H7 (cell line): Measurements from ENCODE around the gene B9D2. TPM values are rescaled to one million over a fixed set of nuclear protein-coding genes. Genes with fewer than 3 reads are reported as not detected.
A peak's percentile ranks its signal among the peaks of the same experiment; 100 is the strongest.
"Not testable (repeated sequence)": the region's sequence is repeated elsewhere in the genome, so short reads cannot be mapped to it uniquely, and the experiment has no call there.

Source experiments
- DNase-seq: peaks from one replicate; pipeline ENCODE4 v3.0.0; 2012
- H3K27me3 ChIP-seq: 2 replicates; pipeline ENCODE4 v1.6.0; 2011; ENCODE audit warnings: mild to moderate bottlenecking, low read length; ENCODE audit not compliant: control insufficient read depth, insufficient read depth
- H3K36me3 ChIP-seq: replicated peaks from 2 replicates; pipeline ENCODE4 v1.5.1; 2011; ENCODE audit warnings: low read length; ENCODE audit not compliant: control insufficient read depth, insufficient read depth
- H3K4me3 ChIP-seq: 2 replicates; pipeline ENCODE4 v1.5.1; 2011; ENCODE audit warnings: low read depth, mild to moderate bottlenecking, control low read depth, low read length, moderate library complexity; ENCODE audit not compliant: insufficient read depth
- total RNA-seq: library from RNA; depleted of rRNA; stranded (reverse); fragments of >200 nt; shearing (Covaris generic); gene quantifications from 2 replicates; pipeline ENCODE4 v1.2.3, GENCODE V29; 2014

The B9D2 gene
- total RNA-seq, 1 experiment from 2014 or later, result 2.9 TPM

DNA sequence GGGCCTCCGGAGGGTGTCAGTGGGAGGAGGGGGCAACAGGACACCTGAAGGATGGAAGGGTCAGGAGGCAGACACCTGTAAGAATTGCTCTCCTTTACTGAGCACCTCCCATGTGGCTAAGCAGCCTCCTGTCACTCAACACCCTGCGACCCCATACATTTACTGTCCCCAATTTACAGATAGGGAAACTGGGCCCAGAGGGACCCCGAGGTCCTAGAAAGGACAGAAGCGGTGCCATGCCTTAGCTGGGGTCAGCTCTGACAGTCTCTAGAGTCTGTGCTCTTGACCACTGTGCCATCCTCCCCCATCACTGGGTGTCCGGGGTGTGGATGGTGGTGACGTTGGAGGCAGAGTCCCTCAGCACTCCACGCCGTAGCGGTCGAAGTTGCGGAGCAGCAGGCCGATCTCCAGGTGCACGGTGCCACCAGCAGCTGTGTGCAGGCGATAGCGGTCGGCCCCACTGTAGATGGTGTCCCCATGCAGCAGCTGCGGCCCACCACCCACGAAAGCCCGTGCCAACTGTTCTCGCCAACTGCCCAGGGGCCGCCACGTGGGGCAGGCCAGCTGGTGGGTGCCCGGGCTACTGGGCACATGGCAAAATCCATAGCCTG, 9.5 kb downstream of the B9D2 start:
- H3K4me3 ChIP-seq, result peak overlapping the region; percentile 79; the same call in 1 of the 2 replicates
- DNase-seq, result peak; percentile 46

DNA sequence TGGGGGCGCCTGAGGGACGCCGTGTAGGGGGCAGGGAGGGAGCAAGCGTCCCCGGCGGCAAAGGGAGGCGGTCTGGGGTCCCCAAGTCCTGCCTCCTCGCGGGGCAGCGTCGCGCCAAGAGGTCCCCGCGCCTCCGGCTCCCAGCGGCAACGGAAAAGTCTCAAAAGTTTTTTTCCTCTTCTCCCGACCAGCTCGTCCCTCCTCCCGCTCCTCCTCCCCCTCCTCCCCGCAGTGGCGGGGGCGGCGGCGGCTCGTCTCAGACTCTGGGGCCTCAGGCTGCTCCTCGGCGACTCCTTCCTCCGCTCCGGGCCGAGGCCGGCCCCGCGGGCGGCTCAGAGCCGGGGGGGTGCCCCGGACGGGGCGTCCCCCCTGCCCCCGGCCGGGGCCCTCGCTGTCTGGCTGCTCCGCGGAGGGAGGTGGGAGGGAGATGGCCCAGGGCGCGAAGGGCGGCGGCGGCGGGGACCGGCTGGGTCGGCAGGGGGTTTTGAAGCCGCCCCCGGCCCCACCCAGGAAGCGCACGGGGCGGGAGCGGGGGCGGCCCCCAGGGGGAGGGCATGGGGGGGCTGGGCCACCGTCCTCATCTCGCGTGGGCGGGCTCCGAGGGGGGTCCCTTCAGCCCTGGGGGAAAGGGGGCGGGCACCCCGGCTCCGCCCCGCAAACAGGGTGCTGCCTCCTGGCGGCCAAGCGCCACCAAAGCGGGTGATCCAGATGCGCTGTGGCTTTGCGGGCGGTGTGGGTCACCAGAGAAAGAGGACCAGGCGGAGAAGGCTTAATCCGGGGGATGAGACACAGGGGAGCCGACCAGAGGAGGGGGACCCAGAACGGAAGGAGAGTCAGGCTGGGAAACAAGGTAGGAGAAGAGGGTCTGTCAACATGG, 10.2 kb downstream of the B9D2 start, which contains the start of gene TGFB1:
Gene TGFB1, minus strand, starts transcription at position 457 of the 877 bp plus-strand sequence. CDS start 878 bp downstream, outside the sequence.
- DNase-seq, result peak; percentile 96
- Histone ChIP-seq H3K27me3 (peaks cover 31% of the 10 kb centered on the region), H3K36me3 (no peaks in the 10 kb centered on the region), H3K4me3 (peak within 1 kb of the TSS; percentile 79)

More for the DNA sequence above, 9.5 kb downstream of the B9D2 start:
- H3K27me3 ChIP-seq, result peaks cover 31% of the 10 kb centered on the region
- H3K36me3 ChIP-seq, result no peaks in the 10 kb centered on the region

DNA sequence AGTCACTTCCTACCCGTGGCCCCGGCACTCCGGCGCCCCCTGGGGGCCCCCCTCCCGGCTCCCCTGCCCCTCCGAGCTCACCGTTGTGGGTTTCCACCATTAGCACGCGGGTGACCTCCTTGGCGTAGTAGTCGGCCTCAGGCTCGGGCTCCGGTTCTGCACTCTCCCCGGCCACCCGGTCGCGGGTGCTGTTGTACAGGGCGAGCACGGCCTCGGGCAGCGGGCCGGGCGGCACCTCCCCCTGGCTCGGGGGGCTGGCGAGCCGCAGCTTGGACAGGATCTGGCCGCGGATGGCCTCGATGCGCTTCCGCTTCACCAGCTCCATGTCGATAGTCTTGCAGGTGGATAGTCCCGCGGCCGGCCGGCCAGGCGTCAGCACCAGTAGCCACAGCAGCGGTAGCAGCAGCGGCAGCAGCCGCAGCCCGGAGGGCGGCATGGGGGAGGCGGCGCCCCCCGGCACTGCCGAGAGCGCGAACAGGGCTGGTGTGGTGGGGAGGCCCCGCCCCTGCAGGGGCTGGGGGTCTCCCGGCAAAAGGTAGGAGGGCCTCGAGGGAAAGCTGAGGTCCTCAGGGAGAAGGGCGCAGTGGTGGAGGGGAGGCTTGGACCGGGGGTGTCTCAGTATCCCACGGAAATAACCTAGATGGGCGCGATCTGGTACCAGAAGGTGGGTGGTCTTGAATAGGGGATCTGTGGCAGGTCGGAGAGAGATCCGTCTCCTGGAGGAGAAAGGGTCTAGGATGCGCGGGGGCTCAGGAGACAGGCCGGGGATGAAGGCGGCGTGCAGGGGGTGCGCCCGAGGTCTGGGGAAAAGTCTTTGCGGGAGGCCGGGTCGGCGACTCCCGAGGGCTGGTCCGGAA, 11.1 kb downstream of the B9D2 start:
- Histone ChIP-seq H3K27me3 (peaks cover 31% of the 10 kb centered on the region), H3K4me3 (peak overlapping the region; percentile 79), H3K36me3 (no peaks in the 10 kb centered on the region)
- peak; percentile 94 for DNase-seq

DNA sequence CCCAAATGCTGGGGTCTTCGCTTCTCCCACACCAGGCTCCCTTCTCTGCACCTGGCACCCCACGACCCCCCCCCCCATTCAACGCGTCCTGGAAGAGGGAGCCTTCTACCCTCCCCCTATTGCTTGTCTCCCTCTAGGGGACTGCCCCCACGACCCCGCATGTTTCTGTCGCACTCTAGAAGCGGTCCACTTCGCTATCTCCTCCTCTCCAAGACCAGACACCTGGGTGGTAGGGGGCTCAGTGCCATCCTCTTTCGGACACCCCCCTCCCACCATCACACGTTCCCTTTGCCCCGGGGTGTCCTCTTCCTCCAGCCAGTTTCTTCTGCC, 11.7 kb downstream of the B9D2 start:
- H3K36me3 ChIP-seq, result no peaks in the 10 kb centered on the region
- peaks cover 31% of the 10 kb centered on the region for H3K27me3 ChIP-seq
- DNase-seq, result no peak
- H3K4me3 ChIP-seq, result peak overlapping the region; percentile 79

DNA sequence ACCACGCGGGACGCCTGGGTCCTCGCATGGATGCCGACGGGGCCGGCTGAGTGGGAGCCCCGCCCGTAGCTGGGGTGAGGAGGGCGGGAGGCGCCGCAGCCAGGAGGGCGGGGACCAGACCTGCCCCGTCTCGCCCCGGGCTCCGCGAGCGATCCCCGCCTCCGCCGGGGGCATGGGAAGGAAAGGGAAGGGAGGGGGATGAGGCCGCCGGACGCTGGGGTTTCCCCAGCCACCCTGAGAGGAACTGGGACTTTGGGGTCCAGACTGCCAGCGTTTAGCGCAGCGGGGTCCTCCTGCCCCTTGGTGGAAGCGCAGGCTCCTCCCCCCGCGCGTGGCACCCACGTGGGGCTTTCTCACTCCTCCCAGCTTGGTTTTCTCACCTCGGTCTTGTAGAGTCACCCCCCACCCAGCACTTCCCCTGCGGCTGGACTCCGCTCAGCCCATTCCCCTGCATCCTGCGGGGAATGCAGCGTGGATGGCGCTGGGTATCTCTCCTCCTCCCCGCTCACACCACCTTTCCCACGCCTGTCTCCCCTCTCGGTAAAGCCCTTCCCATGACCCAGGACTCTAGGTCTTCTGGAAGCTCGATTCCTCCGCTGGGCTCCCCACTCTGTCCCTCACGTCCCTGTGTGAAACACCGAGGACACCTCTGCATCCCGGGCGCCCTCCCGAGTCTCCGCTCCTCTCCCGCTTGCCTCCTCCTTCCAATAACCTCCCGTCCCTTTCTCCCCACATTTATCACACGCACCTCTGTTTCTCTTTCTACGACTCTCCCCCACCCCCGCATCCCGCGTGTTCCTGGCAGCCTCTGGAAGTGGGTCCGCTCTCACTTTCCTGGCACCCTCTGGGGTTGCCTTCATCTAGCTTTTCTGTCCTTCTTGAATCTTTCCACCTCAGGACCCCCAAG, 12.4 kb downstream of the B9D2 start:
- H3K27me3 ChIP-seq, result peaks cover 31% of the 10 kb centered on the region
- peak overlapping the region; percentile 79 for H3K4me3 ChIP-seq
- peak; percentile 92 for DNase-seq
- no peaks in the 10 kb centered on the region for H3K36me3 ChIP-seq

DNA sequence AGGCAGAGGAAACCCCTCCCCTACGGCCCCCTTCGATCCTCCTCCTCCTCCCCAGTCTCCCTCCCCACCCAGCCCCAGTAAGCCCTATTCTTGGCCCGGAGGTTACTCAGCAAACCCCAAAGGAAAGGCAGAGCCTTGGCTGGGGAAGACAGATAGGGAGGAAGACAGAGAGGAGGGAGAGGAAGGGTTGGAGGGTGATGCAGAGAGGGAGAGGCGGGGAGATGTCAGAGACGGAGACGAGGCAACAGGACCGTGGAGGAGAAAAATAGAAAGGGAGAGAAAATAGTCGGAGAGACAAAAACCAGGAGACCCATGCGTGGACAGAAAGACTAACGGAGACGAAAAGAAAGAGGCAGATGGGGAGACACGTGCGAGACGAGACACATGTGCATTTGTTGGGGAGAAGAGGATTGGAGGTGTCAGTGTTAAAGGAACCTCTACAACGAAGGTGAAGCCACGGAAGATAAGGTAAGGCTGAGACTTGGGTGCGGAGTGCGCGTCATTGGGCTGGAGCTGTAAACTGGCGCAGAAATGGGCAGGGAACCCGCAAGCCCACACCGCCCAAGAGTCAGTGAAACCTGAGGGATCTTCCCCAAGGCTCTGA, 13.1 kb downstream of the B9D2 start:
- H3K4me3 ChIP-seq, result peak overlapping the region; percentile 79
- H3K27me3 ChIP-seq, result peaks cover 31% of the 10 kb centered on the region
- DNase-seq, result peak; percentile 64
- H3K36me3 ChIP-seq, result no peaks in the 10 kb centered on the region

DNA sequence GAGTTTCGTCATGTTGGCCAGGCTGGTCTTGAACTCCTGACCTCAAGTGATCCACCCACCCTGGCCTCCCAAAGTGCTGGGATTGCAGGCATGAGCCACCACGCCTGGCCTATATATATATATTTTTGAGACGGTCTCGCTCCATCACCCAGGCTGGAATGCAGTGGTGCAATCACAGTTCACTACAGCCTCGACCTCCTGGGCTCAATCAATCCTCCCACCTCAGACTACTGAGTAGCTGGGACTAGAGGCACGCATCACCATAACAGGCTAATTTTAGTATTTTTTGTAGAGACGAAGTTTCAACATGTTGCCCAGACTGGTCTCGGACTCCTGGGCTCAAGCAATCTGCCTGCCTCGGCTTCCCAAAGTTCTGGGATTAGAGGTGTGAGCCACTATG, 17.0 kb downstream of the B9D2 start:
- not testable (repeated sequence) for H3K36me3 ChIP-seq, DNase-seq, H3K4me3 ChIP-seq
- H3K27me3 ChIP-seq, result peaks cover 15% of the 10 kb centered on the region

DNA sequence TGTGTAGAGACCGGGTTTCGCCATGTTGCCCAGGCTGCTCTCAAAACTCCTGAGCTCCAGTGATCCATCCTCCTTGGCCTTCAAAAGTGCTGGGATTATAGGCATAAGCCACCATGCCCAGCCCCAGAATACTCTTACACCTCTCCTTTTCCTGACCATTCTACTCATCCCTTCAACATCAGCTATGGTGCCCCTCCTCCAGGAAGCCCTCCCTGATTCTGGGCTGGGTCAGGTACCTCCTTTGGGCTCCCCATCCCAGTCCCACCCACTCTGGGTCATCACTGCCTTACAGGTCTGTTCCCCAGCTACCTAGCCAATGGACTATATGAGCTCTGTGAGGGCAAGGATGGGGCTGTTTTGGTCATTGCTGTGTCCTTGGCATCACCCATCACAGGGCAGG, 19.8 kb downstream of the B9D2 start:
- Histone ChIP-seq H3K36me3 (no peaks in the 10 kb centered on the region; the same call in 1 of the 2 replicates), H3K4me3 (no peak overlapping the region), H3K27me3 (no peaks in the 10 kb centered on the region)
- DNase-seq, result no peak

DNA sequence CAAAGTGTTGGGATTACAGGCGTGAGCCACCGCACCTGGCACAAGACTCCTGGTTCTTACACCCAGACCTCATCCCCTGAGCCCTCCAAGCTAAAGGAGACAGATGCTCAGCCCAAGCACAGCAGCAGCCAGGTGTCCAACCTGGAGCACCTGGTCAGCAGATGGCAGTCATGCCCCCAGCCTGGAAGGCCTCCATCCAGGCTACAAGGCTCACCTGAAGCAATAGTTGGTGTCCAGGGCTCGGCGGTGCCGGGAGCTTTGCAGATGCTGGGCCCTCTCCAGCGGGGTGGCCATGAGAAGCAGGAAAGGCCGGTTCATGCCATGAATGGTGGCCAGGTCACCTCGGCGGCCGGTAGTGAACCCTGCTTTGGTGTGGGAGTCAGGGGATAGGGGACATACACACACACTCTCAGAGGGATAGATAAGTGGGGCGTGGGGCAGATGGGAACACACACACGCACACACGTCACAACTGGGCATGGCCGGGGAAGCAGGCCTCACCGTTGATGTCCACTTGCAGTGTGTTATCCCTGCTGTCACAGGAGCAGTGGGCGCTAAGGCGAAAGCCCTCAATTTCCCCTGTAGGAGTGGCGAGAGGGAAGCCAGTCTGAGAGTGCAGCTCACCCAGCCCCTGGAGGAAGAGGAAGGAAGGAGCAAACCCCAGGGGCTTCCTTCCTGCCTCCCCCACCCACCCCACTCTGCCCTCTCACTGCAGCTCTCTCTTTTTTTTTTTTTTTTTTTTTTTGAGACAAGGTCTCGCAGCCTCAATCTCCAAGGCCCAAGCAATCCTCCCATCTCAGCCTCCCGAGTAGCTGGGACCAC, 22.1 kb downstream of the B9D2 start:
- Histone ChIP-seq H3K36me3 (no peaks in the 10 kb centered on the region; the same call in 1 of the 2 replicates), H3K27me3 (no peaks in the 10 kb centered on the region), H3K4me3 (no peak overlapping the region)
- peak; percentile 69 for DNase-seq

DNA sequence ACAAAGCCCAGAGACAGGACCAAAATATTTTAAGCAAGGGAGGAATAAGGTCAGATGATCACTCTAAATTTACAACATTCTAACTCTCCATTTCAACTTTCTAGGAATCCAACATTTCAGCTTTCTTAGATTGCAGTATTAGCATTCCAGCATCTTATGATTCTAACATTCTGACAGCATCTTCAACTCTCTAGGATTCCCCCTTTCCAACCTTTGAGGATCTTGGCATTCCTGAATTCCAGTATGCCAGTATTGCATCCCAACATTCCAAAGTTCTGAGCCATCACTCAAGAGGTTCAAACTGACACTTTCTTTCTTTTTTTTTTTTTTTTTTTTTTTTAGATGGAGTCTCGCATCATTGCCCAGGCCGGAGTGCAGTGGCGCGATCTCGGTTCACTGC, 24.0 kb downstream of the B9D2 start:
- Histone ChIP-seq H3K4me3 (no peak overlapping the region), H3K36me3 (no peaks in the 10 kb centered on the region; the same call in 1 of the 2 replicates), H3K27me3 (no peaks in the 10 kb centered on the region)
- no peak for DNase-seq

DNA sequence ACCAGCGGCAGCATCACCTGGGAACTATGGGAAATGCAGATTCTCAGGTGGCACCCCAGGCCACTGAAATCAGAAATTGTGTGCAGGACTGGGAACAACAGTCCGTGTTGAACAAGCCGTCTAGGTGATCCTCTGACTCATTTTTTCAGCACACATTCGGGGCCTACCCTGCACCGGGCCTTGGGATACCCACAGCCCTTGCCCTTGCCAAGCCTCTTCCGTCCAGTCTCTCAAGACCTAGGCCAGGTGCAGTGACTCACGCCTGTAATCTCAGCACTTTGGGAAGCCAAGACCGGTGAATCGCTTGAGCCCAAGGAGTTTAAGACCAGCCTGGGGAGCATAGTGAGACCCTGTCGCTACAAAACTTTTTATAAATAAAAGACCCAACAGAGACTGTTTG, 28.5 kb downstream of the B9D2 start:
- DNase-seq, result no peak
- Histone ChIP-seq H3K4me3 (no peak overlapping the region), H3K27me3 (no peaks in the 10 kb centered on the region), H3K36me3 (no peaks in the 10 kb centered on the region)

DNA sequence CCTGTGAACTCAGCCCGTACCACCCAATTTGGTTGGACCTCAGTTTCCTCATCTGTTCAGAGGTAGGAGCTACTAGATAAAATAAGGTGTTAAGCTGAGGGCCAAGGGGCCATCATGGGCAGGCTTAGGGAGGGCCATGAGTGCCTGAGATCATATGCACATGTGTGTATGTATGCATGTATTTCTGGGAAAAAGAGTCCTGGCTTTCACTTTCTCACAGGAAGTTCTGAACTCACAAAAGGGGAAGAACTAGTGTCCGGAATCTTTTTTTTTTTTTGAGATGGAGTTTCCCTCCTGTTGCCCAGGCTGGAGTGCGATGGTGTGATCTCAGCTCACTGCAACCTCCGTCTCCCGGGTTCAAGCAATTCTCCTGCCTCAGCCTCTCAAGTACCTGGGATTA, 29.2 kb downstream of the B9D2 start:
- Histone ChIP-seq H3K36me3 (no peaks in the 10 kb centered on the region), H3K4me3 (no peak overlapping the region), H3K27me3 (no peaks in the 10 kb centered on the region)
- no peak for DNase-seq

DNA sequence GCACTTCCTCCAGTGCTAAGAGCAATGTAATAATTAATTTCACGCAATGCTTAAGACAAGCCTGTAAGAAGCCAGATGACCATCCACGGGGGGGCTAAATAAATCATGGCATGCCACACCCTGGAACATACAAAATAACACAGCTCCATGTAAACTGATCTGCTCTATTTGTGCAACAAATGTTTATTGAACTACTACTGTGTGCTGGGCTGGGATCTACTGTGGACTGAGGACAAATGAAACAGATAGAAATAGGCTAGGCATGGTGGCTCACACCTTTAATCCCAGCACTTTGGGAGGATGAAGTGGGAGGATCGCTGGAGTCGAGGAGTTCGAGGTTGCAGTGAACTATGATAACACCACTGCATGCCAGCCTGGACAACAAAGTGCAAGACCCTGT, 31.5 kb downstream of the B9D2 start:
- no peaks in the 10 kb centered on the region for H3K27me3 ChIP-seq
- DNase-seq, result no peak
- no peak overlapping the region for H3K4me3 ChIP-seq
- H3K36me3 ChIP-seq, result no peaks in the 10 kb centered on the region
